Measurements from ENCODE around the gene POC5. TPM values are rescaled to one million over a fixed set of nuclear protein-coding genes. Genes with fewer than 3 reads are reported as not detected.

The POC5 gene
- total RNA-seq, 3 donors from 2014 or later, result 7.7 to 13.3 (median 9.5) TPM

DNA sequence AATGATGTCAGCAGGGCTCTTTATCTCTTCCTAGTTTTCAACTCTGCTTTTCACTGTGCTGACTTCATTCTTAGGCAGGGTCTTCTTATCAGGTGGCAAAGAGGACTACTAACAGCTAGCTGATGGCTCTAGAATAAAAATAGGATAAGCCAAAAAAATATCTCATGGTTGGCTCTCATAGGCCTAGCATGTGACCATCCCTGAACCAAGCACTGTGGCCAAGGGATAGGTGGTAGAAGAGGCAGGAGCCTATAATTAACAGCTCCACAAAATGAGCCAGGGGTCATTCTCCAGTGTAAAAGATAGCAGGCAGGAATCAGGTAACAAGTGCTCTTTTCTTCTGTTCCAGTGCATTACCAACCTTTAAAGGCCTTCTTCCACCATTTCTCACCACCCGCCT, 84.9 kb downstream of the POC5 start:
- H3K4me3 ChIP-seq, result no peak overlapping the region
- TF ChIP-seq, protein P1, sequence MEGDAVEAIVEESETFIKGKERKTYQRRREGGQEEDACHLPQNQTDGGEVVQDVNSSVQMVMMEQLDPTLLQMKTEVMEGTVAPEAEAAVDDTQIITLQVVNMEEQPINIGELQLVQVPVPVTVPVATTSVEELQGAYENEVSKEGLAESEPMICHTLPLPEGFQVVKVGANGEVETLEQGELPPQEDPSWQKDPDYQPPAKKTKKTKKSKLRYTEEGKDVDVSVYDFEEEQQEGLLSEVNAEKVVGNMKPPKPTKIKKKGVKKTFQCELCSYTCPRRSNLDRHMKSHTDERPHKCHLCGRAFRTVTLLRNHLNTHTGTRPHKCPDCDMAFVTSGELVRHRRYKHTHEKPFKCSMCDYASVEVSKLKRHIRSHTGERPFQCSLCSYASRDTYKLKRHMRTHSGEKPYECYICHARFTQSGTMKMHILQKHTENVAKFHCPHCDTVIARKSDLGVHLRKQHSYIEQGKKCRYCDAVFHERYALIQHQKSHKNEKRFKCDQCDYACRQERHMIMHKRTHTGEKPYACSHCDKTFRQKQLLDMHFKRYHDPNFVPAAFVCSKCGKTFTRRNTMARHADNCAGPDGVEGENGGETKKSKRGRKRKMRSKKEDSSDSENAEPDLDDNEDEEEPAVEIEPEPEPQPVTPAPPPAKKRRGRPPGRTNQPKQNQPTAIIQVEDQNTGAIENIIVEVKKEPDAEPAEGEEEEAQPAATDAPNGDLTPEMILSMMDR (IDR thresholded peaks at IDR 0.05), result no peak
- H3K4me1 ChIP-seq (ENCODE audit: low read depth), result no peaks in the 10 kb centered on the region
- H3K36me3 ChIP-seq (ENCODE audit: low read depth), result no peaks in the 10 kb centered on the region
- no peak for ATAC-seq
- intact Hi-C loops (cut with DNase I, micrococcal nuclease), result no loop called here
- no peak for DNase-seq
- no peaks in the 10 kb centered on the region for H3K9me3 ChIP-seq

DNA sequence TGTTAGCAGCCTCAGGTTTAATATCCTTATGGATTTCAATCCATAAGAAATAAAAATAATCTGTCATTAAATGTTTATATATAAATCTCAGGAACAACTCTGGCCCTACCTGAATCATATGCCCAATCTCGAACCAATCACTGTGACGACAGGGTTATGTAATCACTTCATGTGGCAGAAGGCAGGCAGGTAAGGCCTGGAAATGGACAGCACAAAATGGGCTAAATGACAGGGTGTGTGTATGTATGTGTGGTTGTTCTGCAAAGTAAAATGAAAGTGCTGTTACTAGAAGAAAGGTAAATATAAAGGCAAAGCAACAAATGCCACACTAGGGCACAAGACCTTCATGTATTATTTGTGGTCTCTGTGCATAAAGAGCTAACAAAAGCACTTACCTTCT, 86.4 kb downstream of the POC5 start:
- Histone ChIP-seq H3K4me1 (ENCODE audit: low read depth) (no peaks in the 10 kb centered on the region), H3K9me3 (no peaks in the 10 kb centered on the region), H3K36me3 (ENCODE audit: low read depth) (no peaks in the 10 kb centered on the region), H3K4me3 (no peak overlapping the region)
- ATAC-seq (peak; percentile 51), DNase-seq (no peak)
- intact Hi-C loops (cut with DNase I, micrococcal nuclease), result no loop called here
- TF ChIP-seq, protein P1 (IDR thresholded peaks at IDR 0.05), result no peak

DNA sequence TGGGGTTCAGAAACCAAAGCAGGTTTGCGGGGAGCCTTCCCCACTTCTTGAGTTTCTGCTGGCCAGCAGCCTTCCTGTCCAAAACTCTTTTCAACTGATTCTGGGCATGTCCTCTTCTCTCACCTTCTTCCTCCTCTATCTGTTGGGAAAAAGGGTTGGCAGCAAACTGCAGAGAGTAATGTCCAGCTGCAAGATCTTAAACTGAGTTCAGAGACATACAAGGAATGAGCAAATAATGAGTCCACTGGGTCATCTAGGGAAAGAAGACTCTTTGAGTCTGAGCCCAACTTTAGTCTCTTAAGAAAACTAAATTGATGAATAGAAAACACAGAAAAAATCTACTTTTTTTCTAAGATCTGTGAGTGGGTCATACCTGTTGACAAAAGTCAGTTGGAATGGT, 89.4 kb downstream of the POC5 start:
- TF ChIP-seq, protein P1 (IDR thresholded peaks at IDR 0.05), result no peak
- H3K4me1 ChIP-seq (ENCODE audit: low read depth), result peaks cover 4% of the 10 kb centered on the region
- DNase-seq (no peak), ATAC-seq (no peak)
- H3K36me3 ChIP-seq (ENCODE audit: low read depth), result no peaks in the 10 kb centered on the region
- H3K9me3 ChIP-seq, result no peaks in the 10 kb centered on the region
- intact Hi-C loops (cut with DNase I, micrococcal nuclease), result no loop called here
- no peak overlapping the region for H3K4me3 ChIP-seq

DNA sequence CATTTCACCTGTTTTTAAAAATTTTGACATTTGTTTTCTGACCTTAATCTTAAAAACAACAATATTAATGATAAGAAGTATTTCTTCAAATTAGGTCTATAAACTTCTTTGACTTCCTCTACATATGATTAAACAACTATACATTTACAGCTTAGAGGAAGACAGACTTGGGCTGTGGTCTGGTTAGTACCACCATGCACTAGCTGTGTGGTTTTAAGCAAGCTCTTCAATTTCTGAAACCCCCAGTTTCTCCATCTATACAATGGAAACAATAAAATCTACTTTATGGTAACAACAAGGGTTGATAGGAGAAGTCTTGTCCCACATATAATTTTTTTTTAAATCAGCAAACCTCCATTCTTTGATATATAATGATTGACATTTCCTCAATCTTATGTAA, 90.3 kb downstream of the POC5 start:
- DNase-seq, result no peak
- no peaks in the 10 kb centered on the region for H3K36me3 ChIP-seq (ENCODE audit: low read depth)
- H3K4me1 ChIP-seq (ENCODE audit: low read depth), result peaks cover 4% of the 10 kb centered on the region
- no peaks in the 10 kb centered on the region for H3K9me3 ChIP-seq
- ATAC-seq, result no peak
- H3K4me3 ChIP-seq, result no peak overlapping the region
- TF ChIP-seq, protein P1 (IDR thresholded peaks at IDR 0.05), result no peak
- intact Hi-C loops (cut with DNase I, micrococcal nuclease), result no loop called here

Other genes starting within 250 kb of the POC5 start
- gene CERT1, start 205.8 kb downstream of the POC5 start, total RNA-seq, result 10 to 100 TPM; 41.4 to 63.4 (median 45.0) TPM
- 10 to 100 TPM; 15.3 to 32.5 (median 17.6) TPM for gene POLK, start 205.5 kb downstream of the POC5 start, total RNA-seq
- 1 to 10 TPM; 4.0 to 9.2 (median 8.0) TPM for gene ANKDD1B, start 106.0 kb downstream of the POC5 start, total RNA-seq

All from mucosa of descending colon (tissue), 3 donors.